Small intestine (tissue), 7 donors: ENCODE measurements around the gene ZNF415. TPM values are rescaled to one million over a fixed set of nuclear protein-coding genes. Genes with fewer than 3 reads are reported as not detected.
A peak's percentile ranks its signal among the peaks of the same experiment; 100 is the strongest.
"Not testable (repeated sequence)": the region's sequence is repeated elsewhere in the genome, so short reads cannot be mapped to it uniquely, and the experiment has no call there.

Experiments used
- DNase-seq, 2 donors: peaks; one replicate each; pipeline versions ENCODE4 v3.0.0 to v3.0.0-alpha.2; 2013
- FAIRE-seq: peaks from 2 replicates; lab custom pipeline; 2012; peaks lifted over from hg19 to GRCh38; lab: Jason Lieb, UNC
- H3K27ac ChIP-seq, 3 donors: one replicate each; pipeline ENCODE4 v1.5.1; 2013; ENCODE audit warnings: low read length in 2 of 3, mild to moderate bottlenecking in 2 of 3, control low read depth in 1 of 3, inconsistent platforms in 1 of 3, low read depth in 1 of 3, moderate library complexity in 1 of 3
- H3K27me3 ChIP-seq, 3 donors: one replicate each; pipeline ENCODE4 v1.6.1; 2013; ENCODE audit warnings: low read length in 3 of 3, inconsistent platforms in 1 of 3; ENCODE audit not compliant: control insufficient read depth in 3 of 3, insufficient read depth in 3 of 3
- H3K36me3 ChIP-seq, 3 donors: one replicate each; pipeline ENCODE4 v1.6.1; 2013; ENCODE audit warnings: low read length in 3 of 3, inconsistent platforms in 1 of 3, low read depth in 1 of 3, mild to moderate bottlenecking in 1 of 3, moderate library complexity in 1 of 3; ENCODE audit not compliant: control insufficient read depth in 3 of 3, insufficient read depth in 2 of 3
- H3K4me1 ChIP-seq, 3 donors: one replicate each; pipeline ENCODE4 v1.6.1; 2013; ENCODE audit warnings: low read length in 2 of 3, inconsistent platforms in 1 of 3, low read depth in 1 of 3, mild to moderate bottlenecking in 1 of 3, moderate library complexity in 1 of 3; ENCODE audit not compliant: control insufficient read depth in 3 of 3, insufficient read depth in 2 of 3
- H3K4me3 ChIP-seq, 3 donors: one replicate each; pipeline ENCODE4 v1.5.1; 2013; ENCODE audit warnings: low read length in 3 of 3, control low read depth in 1 of 3, inconsistent platforms in 1 of 3, low read depth in 1 of 3, mild to moderate bottlenecking in 1 of 3, moderate library complexity in 1 of 3
- H3K9me3 ChIP-seq, 2 donors: one replicate each; pipeline ENCODE4 v1.6.1; 2013; ENCODE audit warnings: low read depth in 1 of 2, low read length in 1 of 2; ENCODE audit not compliant: control insufficient read depth in 2 of 2, insufficient read depth in 1 of 2
- WGBS, 3 donors: extraction: QIAGEN DNeasy Blood & Tissue Kit; methylation state at CpG; one replicate each; pipeline ENCODE4 v1.1.7; 2013; 5-methylcytosine and 5-hydroxymethylcytosine counted together
- polyA plus RNA-seq, 4 donors: library from polyadenylated mRNA; stranded (reverse) in 3 of 4; unstranded in 1 of 4; fragments of 200-250 nt in 3 of 4; fragments of 120-200 nt in 1 of 4; gene quantifications; one replicate each; pipeline versions ENCODE4 v1.2.1 to v1.2.3, GENCODE V29; 2013
- donor health status: healthy with polysubstance abuse.
- donor health status: control.
- donor health status: control.
- donor health status: Bipolar disorder and iron deficiency.
- donor health status: healthy.

Gene ZNF415
- polyA plus RNA-seq, 4 donors = 0.81 to 49.5 (median 3.2) TPM

DNA sequence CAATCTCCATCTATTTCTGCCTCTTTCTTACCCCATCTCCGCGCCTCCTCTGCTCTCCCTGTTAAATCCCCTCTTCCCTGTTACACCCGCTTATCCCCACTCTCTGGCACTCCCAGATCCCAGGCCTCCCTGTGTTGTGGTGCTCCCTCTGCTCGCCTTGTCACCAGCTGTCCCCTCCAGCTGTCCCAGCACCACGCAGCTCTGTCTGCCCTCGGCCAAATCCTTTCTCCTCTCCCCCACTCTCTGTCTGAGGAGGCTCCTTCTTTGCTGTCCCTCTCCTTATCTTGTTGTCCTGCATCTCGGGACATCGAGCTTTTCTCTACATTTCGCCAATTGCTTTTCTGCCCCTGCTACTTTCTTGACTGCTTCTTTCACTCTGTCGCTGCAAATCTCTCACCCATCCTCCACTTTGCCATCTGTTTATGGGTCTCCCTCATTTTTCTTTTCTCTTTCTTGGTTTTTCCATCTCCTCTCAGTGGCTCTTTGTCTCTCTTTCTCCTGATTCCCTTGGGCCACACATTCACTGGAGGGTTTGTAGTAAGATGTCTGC, 30.4 kb downstream of the ZNF415 start:
- DNase-seq (peak in 1 of 2 donors; percentile 52), FAIRE-seq (no peak)
- peaks cover 2 to 28% (median 2%) of the 10 kb centered on the region in 3 donors for H3K36me3 ChIP-seq
- WGBS, 3 donors = 33 to 52% (median 38%) methylated on average over 10 of the region's 10 CpGs
- no peaks in the 10 kb centered on the region for H3K27me3 ChIP-seq
- peaks cover 0 to 3% of the 10 kb centered on the region in 2 donors for H3K9me3 ChIP-seq
- peak overlapping the region in 2 of 3 donors; percentile 99 to 100 for H3K27ac ChIP-seq
- peak overlapping the region; percentile 83 to 100 (median 88) for H3K4me3 ChIP-seq
- H3K4me1 ChIP-seq = peaks cover 3 to 30% (median 11%) of the 10 kb centered on the region in 3 donors

DNA sequence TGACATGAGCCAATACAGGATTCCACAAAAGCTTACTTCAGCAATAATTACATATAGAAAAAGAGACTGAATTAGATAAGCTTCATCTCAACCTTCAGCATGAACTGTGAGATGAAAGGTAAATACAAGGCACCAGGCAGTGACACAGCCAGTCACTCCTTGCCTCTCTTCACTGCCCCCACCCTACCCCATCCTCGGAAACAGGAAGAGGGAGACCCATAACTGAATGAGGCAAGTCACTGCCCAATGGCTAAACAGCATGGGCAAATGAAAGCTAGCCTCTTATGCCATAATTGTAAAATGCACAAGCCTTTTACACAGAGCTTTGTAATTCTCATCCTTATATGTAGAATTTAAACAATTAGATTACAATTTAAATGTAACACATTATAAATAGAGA, 31.2 kb downstream of the ZNF415 start:
- whole genome bisulfite sequencing, 3 donors = 15 to 69% (median 23%) methylated on average over 1 of the region's 1 CpG
- Histone ChIP-seq H3K27me3 (no peaks in the 10 kb centered on the region), H3K9me3 (no peaks in the 10 kb centered on the region), H3K4me1 (peaks cover 3 to 32% (median 11%) of the 10 kb centered on the region in 3 donors), H3K4me3 (peak overlapping the region in 1 of 3 donors; percentile 100), H3K27ac (peak overlapping the region in 1 of 3 donors; percentile 100), H3K36me3 (peaks cover 2 to 28% (median 2%) of the 10 kb centered on the region in 3 donors)
- FAIRE-seq (no peak), DNase-seq (peak in 1 of 2 donors; percentile 81)

DNA sequence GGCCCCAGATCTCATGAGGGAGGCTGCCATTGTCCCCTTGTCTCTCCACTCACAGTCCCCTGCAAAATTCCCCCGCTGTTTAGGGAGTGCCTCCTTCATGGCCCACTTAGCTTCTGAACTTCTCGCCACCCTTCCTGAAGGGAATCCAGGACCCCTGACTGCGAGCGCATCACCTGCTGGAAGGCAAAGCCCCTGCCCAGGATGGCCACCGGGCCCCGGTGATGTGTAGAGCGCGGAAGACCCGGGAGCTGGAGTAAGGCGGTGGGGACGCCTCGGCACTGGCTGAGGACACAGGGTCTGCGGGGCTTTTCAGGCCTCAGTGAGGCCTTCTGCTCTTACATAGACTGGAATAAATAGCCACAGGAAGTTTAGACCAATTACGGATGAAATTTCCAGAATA, 34.1 kb downstream of the ZNF415 start:
- not testable (repeated sequence) for H3K9me3 ChIP-seq, FAIRE-seq, H3K27me3 ChIP-seq, DNase-seq, H3K4me3 ChIP-seq
- peak overlapping the region in 1 of 3 donors; percentile 100 for H3K27ac ChIP-seq
- 93 to 99% (median 96%) methylated on average over 14 of the region's 14 CpGs for WGBS, 3 donors
- H3K36me3 ChIP-seq = peaks cover 2 to 41% (median 4%) of the 10 kb centered on the region in 3 donors
- peaks cover 3 to 50% (median 11%) of the 10 kb centered on the region in 3 donors for H3K4me1 ChIP-seq

DNA sequence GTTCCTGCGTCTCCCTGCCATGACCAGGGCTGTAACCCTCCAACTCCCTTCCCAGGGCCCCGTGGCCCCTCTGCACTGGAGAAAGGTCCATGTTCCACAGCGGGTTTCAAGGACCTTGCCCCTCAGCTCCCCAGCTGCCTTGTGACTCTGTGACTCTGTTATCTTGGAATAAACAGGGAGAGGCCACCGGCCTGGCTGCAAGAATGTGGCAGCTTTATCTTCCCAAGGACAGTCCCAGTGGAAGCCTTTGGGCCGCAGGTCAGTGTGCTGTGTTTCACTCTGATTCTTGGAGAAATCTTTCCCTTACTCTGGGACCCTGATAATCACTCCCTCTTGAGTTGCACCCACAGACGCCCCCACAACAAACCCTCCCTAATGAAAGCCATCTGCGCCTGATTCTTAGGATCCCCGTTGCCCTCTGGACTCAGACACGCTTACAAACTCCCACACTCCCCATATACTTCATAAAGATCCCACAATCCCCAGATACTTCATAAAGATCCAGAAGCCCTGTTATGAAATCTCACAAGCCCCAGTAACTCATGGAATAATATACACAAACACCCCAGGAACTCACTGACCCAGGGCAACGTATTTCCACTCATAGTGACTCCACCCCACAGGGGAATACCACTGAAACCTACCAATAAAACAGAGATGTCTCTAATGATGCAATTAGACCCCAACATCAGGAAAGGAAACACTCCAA, 35.6 kb downstream of the ZNF415 start:
- peak in 1 of 2 donors; percentile 70 for DNase-seq
- H3K9me3 ChIP-seq, H3K27me3 ChIP-seq, FAIRE-seq: not testable (repeated sequence)
- 70 to 91% (median 91%) methylated on average over 3 to 4 of the region's 10 CpGs for WGBS, 3 donors
- peak overlapping the region in 1 of 3 donors; percentile 10 for H3K4me3 ChIP-seq
- peak overlapping the region in 1 of 3 donors; percentile 100 for H3K27ac ChIP-seq
- peaks cover 5 to 51% (median 5%) of the 10 kb centered on the region in 3 donors for H3K36me3 ChIP-seq
- H3K4me1 ChIP-seq = peaks cover 0 to 53% (median 7%) of the 10 kb centered on the region in 3 donors

- DNase-seq = peak in 1 of 2 donors; percentile 66
- not testable (repeated sequence) for H3K27me3 ChIP-seq, FAIRE-seq, H3K4me3 ChIP-seq, H3K9me3 ChIP-seq
- Histone ChIP-seq H3K36me3 (peaks cover 5 to 54% (median 5%) of the 10 kb centered on the region in 3 donors), H3K27ac (peak overlapping the region in 1 of 3 donors; percentile 83), H3K4me1 (peaks cover 0 to 55% (median 2%) of the 10 kb centered on the region in 3 donors)
- 40 to 71% (median 45%) methylated on average over 4 of the region's 6 CpGs for WGBS, 3 donors
Observed at GRCh38 chr19:53096579-53096978, 36.1 kb downstream of the ZNF415 start.

GRCh38 chr19:53094754-53095575, 37.7 kb downstream of the ZNF415 start:
- Histone ChIP-seq H3K9me3 (peaks cover 0 to 2% of the 10 kb centered on the region in 2 donors), H3K27me3 (no peaks in the 10 kb centered on the region), H3K4me1 (peaks cover 0 to 68% (median 0%) of the 10 kb centered on the region in 3 donors), H3K36me3 (peaks cover 5 to 64% (median 18%) of the 10 kb centered on the region in 3 donors), H3K27ac (peak overlapping the region in 1 of 3 donors; percentile 86), H3K4me3 (no peak overlapping the region)
- no peak for FAIRE-seq
- 76 to 90% (median 86%) methylated on average over 26 to 29 of the region's 29 CpGs for WGBS, 3 donors
- peak in 1 of 2 donors; percentile 29 for DNase-seq

DNA sequence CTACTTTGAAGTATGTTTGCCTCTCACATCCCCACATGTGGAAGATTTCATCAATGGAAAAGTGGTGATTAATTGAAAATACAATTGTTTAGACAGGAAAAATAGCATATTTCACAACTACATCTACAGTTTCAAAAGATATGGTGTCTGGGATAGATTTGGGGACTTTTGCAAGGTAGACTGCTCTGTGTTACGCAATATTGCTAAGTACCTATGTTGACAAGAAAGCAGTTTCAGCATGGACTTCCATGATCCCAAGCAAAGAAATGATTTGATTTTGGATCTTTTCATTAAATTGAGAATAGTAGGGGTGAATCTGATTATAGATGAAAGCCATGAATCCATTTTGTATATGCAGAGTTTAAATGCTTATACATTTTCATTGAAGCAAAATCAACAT, 40.0 kb downstream of the ZNF415 start:
- H3K9me3 ChIP-seq = peaks cover 0 to 2% of the 10 kb centered on the region in 2 donors
- no peak overlapping the region for H3K4me3 ChIP-seq
- H3K36me3 ChIP-seq = peaks cover 3 to 54% (median 28%) of the 10 kb centered on the region in 3 donors
- peaks cover 0 to 56% (median 0%) of the 10 kb centered on the region in 3 donors for H3K4me1 ChIP-seq
- 18 to 89% (median 44%) methylated on average over 1 of the region's 1 CpG for WGBS, 3 donors
- no peak for FAIRE-seq
- DNase-seq = no peak
- no peak overlapping the region for H3K27ac ChIP-seq
- H3K27me3 ChIP-seq = no peaks in the 10 kb centered on the region
